Endodermal cell (in vitro differentiated cells): ENCODE data around the gene ZNF354C. TPM values are rescaled to one million over a fixed set of nuclear protein-coding genes. Genes with fewer than 3 reads are reported as not detected.

Experiments used
- DNase-seq: peaks from one replicate; pipeline ENCODE4 v3.0.0-alpha.2; 2017
- H3K27ac ChIP-seq: 2 replicates; pipeline ENCODE4 v1.5.1; 2013; ENCODE audit warnings: mild to moderate bottlenecking, low read depth, low read length, moderate library complexity
- H3K27me3 ChIP-seq: 2 replicates; pipeline ENCODE4 v1.6.1; 2013; ENCODE audit warnings: mild to moderate bottlenecking, low read length, moderate library complexity; ENCODE audit not compliant: insufficient read depth, control insufficient read depth, poor library complexity, severe bottlenecking
- H3K36me3 ChIP-seq: 2 replicates; pipeline ENCODE4 v1.7.0; 2013; ENCODE audit warnings: mild to moderate bottlenecking, low read length, moderate library complexity; ENCODE audit not compliant: control insufficient read depth, insufficient read depth
- H3K4me1 ChIP-seq: one replicate; pipeline ENCODE4 v1.7.0; 2013; ENCODE audit warnings: low read length; ENCODE audit not compliant: control insufficient read depth, insufficient read depth
- H3K4me3 ChIP-seq: 2 replicates; pipeline ENCODE4 v1.5.1; 2013; ENCODE audit warnings: mild to moderate bottlenecking, low read length, moderate library complexity
- H3K9ac ChIP-seq: 2 replicates; pipeline ENCODE4 v1.6.1; 2013; ENCODE audit warnings: mild to moderate bottlenecking, low read length, moderate library complexity; ENCODE audit not compliant: poor library complexity, severe bottlenecking; ENCODE audit errors: extremely low read depth
- H3K9me3 ChIP-seq: 2 replicates; pipeline ENCODE4 v1.6.1; 2013; ENCODE audit warnings: mild to moderate bottlenecking, low read length, moderate library complexity; ENCODE audit not compliant: control insufficient read depth
- H3K27ac Mint-ChIP-seq: 2 replicates; pipeline ENCODE4 v1.8.0; 2020; ENCODE audit warnings: mixed read lengths
- H3K27me3 Mint-ChIP-seq: 2 replicates; pipeline ENCODE4 v1.8.0; 2021; ENCODE audit warnings: mild to moderate bottlenecking, mixed read lengths; ENCODE audit not compliant: insufficient read depth
- H3K36me3 Mint-ChIP-seq: 2 replicates; pipeline ENCODE4 v1.8.0; 2020; ENCODE audit warnings: low read depth, mixed read lengths
- H3K4me1 Mint-ChIP-seq: 2 replicates; pipeline ENCODE4 v1.8.0; 2020; ENCODE audit warnings: mixed read lengths
- H3K4me3 Mint-ChIP-seq: 2 replicates; pipeline ENCODE4 v1.8.0; 2020; ENCODE audit warnings: mild to moderate bottlenecking, moderate library complexity, mixed read lengths
- H3K9me3 Mint-ChIP-seq: 2 replicates; pipeline ENCODE4 v1.8.0; 2020; ENCODE audit warnings: mild to moderate bottlenecking, mixed read lengths
- WGBS, 2 experiments: methylation state at CpG; one replicate each; pipeline versions ENCODE4 v1.1.5 to v1.1.7; 2013; ENCODE audit warnings: missing lambda C conversion rate in 2 of 2, mixed read lengths in 1 of 2; ENCODE audit not compliant: insufficient coverage in 1 of 2, insufficient read length in 1 of 2; 5-methylcytosine and 5-hydroxymethylcytosine counted together
- long read RNA-seq, 4 experiments: library from polyadenylated mRNA in 2 of 4; library from RNA in 1 of 4; library from capped mRNA in 1 of 4; stranded (forward) in 3 of 4; unstranded in 1 of 4; transcript quantifications; one replicate each; pipeline ENCODE4 v2.0.0, GENCODE V29; 2020 to 2021; ENCODE audit warnings: inconsistent platforms in 1 of 4
- polyA plus RNA-seq, 2 experiments: library from polyadenylated mRNA; stranded (reverse); fragments of 50-300 nt; gene quantifications; one replicate each; pipeline ENCODE4 v1.2.3, GENCODE V29; 2013
- total RNA-seq, 2 donors: library from RNA; stranded (reverse); fragmentation: NEBNext Ultra II Directional in 1 of 2; extraction: Animal tissue kit (Norgen Biotek cat#: 25700) in 1 of 2; gene quantifications; 2 replicates in 1 of 2; 3 replicates in 1 of 2; pipeline ENCODE4 v1.2.1, GENCODE V29; 2021
- TF ChIP-seq, protein P1 (sequence below): fragments of 200-600 bp; sonication (generic); conservative IDR thresholded peaks from 2 replicates; pipeline ENCODE4 v1.5.0; 2021; ENCODE audit warnings: antibody characterized with exemption, mild to moderate bottlenecking

Gene ZNF354C
- 1 to 10 TPM; 3.4 to 4.8 TPM for total RNA-seq
- polyA plus RNA-seq (2013, experiment 1 of 2) = 6.2 TPM
- polyA plus RNA-seq (2013, experiment 2 of 2) = 5.9 TPM
- long read RNA-seq, experiment 1, full-length matches to known transcripts = 1 of 1 reads
- long read RNA-seq, experiment 1, partial matches to known transcripts = 0 of 1 reads
- long read RNA-seq, experiment 1, other reads (novel, unspliced or antisense) = 0 of 1 reads
- long read RNA-seq, experiment 2, partial matches to known transcripts = 1 of 3 reads
- long read RNA-seq, experiment 2, other reads (novel, unspliced or antisense) = 2 of 3 reads
- long read RNA-seq, experiment 3, full-length matches to known transcripts = 6 of 8 reads
- long read RNA-seq, experiment 3, partial matches to known transcripts = 0 of 8 reads
- long read RNA-seq, experiment 3, other reads (novel, unspliced or antisense) = 2 of 8 reads
- long read RNA-seq, experiment 4 = 0 reads

DNA sequence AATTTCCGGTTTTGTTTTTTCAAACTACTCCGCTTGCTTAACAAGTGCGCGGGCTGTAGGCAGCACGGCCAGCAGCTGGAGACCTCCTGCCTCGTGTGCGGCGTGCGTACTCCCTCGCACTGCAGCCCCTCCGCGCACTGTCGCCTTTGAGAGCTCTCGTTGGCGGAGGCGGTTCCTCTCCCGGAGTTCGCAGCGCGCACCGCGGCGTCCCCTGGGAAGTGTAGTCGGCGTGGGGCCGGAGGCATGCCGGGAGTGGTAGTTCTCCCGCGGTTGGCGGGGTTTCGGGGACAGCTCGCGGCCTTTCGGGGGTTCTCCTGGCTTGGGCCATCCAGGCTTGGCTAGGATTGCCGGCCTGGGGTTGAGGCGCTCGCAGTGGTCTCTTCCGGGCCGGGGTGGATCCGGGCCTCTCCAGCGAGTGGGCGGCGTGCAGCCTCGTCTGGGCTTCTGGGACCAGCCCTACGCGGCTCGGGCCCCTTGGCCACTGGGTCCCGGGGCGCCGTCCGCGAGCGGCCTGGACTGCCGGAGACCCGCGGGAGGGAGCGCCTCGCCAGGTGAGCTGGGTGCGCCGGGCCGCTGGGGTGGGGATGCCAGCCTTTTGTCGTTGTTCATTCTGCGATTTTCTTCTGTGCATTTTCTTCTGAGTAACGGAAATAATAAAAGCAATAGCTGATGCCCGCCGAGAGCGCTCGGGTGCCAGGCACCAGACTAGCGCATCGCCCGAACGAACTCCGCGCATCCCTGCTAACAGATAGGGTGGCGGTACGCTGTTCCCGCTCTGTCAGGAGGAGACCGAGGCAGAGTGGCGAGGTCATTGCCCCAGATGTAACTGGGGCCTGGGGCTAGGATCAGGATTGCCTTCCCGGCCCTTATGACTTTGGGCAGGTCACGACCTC is at the start of gene ZNF354C:
TSS of gene ZNF354C (plus strand) at position 258 of the 893 bp plus-strand sequence. CDS start 1,696 bp downstream, outside the sequence.
- Mint-ChIP-seq H3K4me1 (no peaks in the 10 kb centered on the region), H3K9me3 (peaks cover 79% of the 10 kb centered on the region), H3K27ac (no peak within 1 kb of the TSS), H3K36me3 (peaks cover 33% of the 10 kb centered on the region), H3K27me3 (peaks cover 15% of the 10 kb centered on the region), H3K4me3 (peak within 1 kb of the TSS; percentile 63)
- peak; percentile 97 for DNase-seq
- TF ChIP-seq, protein P1, sequence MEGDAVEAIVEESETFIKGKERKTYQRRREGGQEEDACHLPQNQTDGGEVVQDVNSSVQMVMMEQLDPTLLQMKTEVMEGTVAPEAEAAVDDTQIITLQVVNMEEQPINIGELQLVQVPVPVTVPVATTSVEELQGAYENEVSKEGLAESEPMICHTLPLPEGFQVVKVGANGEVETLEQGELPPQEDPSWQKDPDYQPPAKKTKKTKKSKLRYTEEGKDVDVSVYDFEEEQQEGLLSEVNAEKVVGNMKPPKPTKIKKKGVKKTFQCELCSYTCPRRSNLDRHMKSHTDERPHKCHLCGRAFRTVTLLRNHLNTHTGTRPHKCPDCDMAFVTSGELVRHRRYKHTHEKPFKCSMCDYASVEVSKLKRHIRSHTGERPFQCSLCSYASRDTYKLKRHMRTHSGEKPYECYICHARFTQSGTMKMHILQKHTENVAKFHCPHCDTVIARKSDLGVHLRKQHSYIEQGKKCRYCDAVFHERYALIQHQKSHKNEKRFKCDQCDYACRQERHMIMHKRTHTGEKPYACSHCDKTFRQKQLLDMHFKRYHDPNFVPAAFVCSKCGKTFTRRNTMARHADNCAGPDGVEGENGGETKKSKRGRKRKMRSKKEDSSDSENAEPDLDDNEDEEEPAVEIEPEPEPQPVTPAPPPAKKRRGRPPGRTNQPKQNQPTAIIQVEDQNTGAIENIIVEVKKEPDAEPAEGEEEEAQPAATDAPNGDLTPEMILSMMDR = no peak
- Histone ChIP-seq H3K27ac (no peak within 1 kb of the TSS), H3K9me3 (peaks cover 54% of the 10 kb centered on the region), H3K4me3 (peak within 1 kb of the TSS; percentile 83), H3K36me3 (peaks cover 4% of the 10 kb centered on the region), H3K27me3 (no peaks in the 10 kb centered on the region), H3K4me1 (no peaks in the 10 kb centered on the region), H3K9ac (peak within 1 kb of the TSS; percentile 23)
- 41 to 63% methylated on average over 46 to 81 of the region's 81 CpGs for WGBS, 2 experiments

DNA sequence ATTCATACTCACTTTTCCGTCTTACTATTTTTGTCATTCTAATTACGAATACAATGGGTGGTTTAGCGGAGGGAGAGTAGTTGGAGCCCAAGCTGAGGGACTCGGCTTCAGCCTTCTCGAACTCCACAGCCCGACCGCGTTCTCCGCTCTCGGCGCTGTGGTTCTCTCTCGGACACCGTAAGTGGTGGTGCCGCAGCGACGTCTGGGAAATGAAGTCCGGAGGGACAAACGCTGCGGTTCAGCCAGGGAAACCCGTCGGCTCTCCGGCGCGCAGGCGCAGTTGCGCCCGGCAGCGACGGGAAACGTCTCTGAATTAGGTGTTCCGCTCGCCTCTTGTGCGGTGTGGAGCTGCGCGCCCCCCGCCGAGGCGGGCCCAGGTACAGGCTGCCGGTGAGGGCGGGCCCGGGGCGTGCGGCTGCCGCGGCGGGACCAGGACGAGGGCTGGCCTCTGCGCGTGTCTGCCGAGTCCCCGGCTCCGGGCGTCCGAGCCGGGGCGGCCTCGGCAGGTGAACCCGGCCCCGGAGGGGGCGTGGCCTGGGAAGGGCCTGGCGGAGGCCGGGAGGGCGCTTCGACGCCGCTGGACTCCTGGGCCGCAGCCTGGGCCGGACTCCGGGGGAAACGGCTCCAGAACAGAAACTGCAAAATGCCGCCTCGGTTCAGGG is 36.5 kb upstream of the ZNF354C start, which contains the start of gene ZNF879:
TSS of gene ZNF879 (plus strand) at position 277 of the 662 bp plus-strand sequence. CDS start 1,201 bp downstream, outside the sequence.
- peak; percentile 99 for DNase-seq
- WGBS, 2 experiments = 2 to 8% methylated on average over 31 to 72 of the region's 72 CpGs
- Histone ChIP-seq H3K4me3 (peak within 1 kb of the TSS; percentile 87), H3K9ac (peak within 1 kb of the TSS; percentile 41), H3K4me1 (no peaks in the 10 kb centered on the region), H3K27ac (no peak within 1 kb of the TSS), H3K9me3 (peaks cover 48% of the 10 kb centered on the region), H3K36me3 (peaks cover 14% of the 10 kb centered on the region), H3K27me3 (no peaks in the 10 kb centered on the region)
- no peaks in the 10 kb centered on the region for H3K4me1 Mint-ChIP-seq
- H3K4me3 Mint-ChIP-seq = peak within 1 kb of the TSS; percentile 74
- TF ChIP-seq, protein P1 = no peak
- peaks cover 39% of the 10 kb centered on the region for H3K36me3 Mint-ChIP-seq
- peaks cover 46% of the 10 kb centered on the region for H3K9me3 Mint-ChIP-seq
- H3K27me3 Mint-ChIP-seq = peaks cover 11% of the 10 kb centered on the region
- peak within 1 kb of the TSS; percentile 87 for H3K27ac Mint-ChIP-seq
